Hematopoietic multipotent progenitor cell treated with erythropoietin and hydrocortisone succinate and interleukin-3 and kit ligand, for 15 days (in vitro differentiated cells): ENCODE data around the gene CPHXL2.

Source experiments
- DNase-seq: peaks from one replicate; pipeline ENCODE4 v3.0.0-alpha.2; 2015; ENCODE audit warnings: low spot score

CPHXL2 gene

GRCh38 chr16:75676909-75677308, at the start of gene CPHXL2:
TSS of gene CPHXL2 (minus strand) at chr16:75677009. CDS start at chr16:75676999, 10 bp downstream.
- no peak for DNase-seq

GRCh38 chr16:75726390-75726789, 49.6 kb upstream of the CPHXL2 start, which contains the start of gene CPHXL:
TSS of gene CPHXL (minus strand) at chr16:75726490. CDS start at chr16:75726442, 48 bp downstream.
- no peak for DNase-seq

GRCh38 chr16:75718452-75718851, 41.6 kb upstream of the CPHXL2 start:
- DNase-seq, result no peak

- no peak for DNase-seq
Measured at GRCh38 chr16:75714661-75715060, 37.9 kb upstream of the CPHXL2 start.

GRCh38 chr16:75710344-75710743, 33.5 kb upstream of the CPHXL2 start:
- no peak for DNase-seq

DNA sequence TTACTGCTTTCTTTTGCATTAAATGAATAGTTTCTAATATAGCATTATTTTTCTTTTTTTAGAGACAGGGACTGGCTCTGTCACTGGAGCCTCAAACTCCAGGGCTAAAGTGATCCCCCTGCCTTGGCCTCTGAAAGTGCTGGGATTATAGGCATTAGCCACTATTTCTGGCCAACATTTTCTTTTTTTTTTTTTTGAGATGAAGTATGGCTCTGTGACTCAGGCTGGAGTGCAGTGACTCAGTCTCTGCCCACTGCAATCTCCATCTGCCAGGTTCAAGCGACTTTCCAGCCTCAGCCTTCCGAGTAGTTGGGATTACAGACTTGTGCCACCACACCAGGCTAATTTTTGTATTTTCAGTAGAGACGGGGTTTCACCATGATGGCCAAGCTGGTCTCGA, 26.5 kb upstream of the CPHXL2 start:
- DNase-seq, result peak; percentile 51

GRCh38 chr16:75702242-75702641, 25.4 kb upstream of the CPHXL2 start:
- peak; percentile 87 for DNase-seq

DNA sequence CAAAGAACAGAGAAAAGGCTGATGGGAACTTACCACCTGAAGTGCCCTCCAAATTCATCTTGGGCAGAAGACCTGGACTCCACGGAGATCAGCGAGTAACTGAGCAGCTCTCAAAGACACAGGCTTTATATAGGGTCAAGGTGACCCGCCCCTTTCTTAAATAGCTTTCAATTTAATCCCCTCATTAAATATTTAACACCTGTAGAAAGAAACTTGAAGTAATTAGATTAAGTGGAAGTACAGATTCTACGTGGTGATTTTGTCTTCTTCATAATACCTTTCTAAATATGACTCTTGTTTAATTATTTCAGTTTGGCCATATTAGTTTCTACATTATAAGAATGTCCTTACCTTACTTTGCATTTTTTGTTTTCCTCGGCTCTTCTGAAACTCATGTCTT, 24.6 kb upstream of the CPHXL2 start, which contains the start of gene DUXB:
Gene DUXB, minus strand, starts transcription at position 101 of the 400 bp plus-strand sequence. Its CDS starts 43 bp downstream, at position 58.
- no peak for DNase-seq

- DNase-seq, result no peak
Measured at GRCh38 chr16:75697571-75697970, 20.8 kb upstream of the CPHXL2 start.

GRCh38 chr16:75695708-75696107, 18.9 kb upstream of the CPHXL2 start:
- peak; percentile 49 for DNase-seq

DNA sequence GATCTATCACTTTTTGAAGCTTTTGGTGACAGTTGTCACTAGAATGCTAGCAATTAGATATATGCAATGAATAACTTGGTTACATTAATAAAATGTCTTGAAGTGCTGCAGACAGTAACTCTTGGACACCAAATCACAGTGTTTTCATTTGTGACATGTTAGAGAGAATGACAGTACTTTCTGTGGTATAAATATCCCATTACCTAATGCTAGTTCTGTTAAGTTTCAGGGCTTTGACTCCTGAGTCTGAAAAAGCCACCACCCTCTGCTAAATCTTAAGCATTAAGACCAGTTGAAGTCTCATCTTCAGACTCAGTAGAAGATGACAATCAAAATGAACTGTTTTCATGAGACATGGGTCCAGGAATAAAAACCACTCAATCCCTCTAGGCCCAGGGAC, 10.6 kb upstream of the CPHXL2 start:
- no peak for DNase-seq

DNA sequence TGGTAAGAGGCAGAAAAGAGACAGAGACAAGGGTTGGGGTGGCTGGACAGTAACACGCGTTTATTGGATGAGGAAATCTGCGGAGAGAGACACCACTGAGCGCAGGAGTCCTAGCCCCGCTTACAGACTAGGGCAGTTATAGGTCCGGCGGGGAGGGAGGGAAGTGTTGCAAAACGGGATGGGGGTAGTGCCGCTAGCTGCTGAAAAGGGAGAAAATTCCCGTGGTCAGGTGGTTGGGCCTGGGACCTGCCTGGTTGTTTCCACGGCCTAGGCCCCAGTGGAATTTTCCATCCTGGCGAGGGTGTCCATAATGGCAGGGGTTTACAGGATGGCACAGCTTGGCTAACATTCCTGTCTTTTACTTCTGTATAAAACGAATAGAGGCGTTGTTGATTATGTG, 5.5 kb upstream of the CPHXL2 start:
- DNase-seq, result no peak

DNA sequence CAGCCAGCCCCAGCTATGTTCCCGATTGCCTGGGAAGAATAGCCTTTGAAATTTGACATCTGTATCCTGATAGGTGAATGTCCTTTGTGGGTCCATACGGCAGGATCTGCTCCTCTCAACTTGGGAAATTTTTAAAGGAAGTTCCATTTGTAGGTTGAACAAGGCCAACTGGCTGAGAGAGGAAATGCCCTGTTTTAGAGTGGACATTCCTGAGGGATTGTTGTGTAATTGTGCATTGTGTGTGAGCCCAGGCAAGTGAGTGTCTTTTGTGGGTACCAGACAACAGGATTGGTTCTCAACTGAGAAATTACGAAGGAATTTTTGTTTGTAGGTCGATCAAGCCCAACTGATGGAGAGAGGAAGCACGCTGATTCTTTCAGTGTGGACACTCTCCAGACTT, 2.6 kb upstream of the CPHXL2 start:
- no peak for DNase-seq

GRCh38 chr16:75667503-75667902, 9.3 kb downstream of the CPHXL2 start:
- DNase-seq, result no peak

- DNase-seq, result no peak
Measured at GRCh38 chr16:75660726-75661302, 16.0 kb downstream of the CPHXL2 start.

DNA sequence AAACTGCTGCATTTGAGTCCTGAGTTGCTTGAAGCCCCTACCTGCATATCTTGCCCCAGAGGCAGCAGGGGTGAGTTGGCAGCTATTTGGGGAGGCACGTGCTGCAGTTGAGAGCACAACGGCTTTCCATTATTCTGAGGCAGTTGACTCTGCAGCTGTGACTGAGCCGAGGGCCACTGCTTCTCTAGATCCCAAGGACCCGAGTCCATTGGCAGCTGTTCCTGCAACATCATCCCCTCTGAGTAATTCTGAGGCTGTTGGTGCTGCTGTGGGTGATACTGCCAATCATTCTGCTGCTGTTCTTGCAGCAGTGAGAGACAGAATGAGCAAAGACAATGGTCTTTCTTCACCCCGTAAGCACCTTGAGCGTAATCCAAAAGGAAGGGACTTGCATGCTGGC, 16.5 kb downstream of the CPHXL2 start:
- DNase-seq, result no peak

DNA sequence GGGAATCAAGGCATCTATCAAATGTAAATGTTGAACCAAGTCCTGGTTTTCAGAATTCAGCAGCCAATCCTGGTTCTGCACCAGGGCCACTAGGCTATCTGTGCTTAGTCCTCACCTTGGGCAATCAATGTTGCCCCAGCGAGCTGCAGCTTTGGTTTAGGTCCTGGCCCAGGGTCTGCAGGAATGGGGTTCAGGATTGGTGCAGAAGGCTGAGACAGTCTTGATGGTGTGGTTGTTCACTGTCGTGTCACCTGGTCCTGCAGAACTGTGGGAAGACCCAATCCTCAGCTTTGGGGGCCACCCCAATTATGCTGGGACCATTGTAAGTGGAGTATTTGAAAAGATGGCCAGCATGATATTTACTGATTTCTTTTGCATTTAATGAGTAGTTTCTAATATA, 18.6 kb downstream of the CPHXL2 start:
- no peak for DNase-seq

DNA sequence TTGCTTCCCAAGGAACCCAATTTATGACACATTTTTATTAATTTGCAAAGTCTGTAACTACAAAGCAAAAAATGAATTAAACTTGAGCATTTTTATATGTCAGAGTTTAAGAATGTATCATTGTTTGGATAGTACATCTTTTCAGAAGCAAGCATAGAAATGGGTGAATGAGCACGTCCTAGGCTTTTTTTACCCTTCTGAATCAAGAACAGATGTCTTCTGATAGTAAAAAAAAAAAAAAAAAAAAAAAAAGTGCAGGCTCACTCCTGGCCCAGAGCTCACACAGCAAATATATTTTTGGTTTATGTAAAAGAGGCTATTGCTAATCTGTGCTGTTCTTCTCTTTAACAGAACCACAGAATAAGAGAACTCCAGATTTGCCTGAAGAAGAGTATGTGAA, 22.9 kb downstream of the CPHXL2 start:
- DNase-seq, result peak; percentile 60

DNA sequence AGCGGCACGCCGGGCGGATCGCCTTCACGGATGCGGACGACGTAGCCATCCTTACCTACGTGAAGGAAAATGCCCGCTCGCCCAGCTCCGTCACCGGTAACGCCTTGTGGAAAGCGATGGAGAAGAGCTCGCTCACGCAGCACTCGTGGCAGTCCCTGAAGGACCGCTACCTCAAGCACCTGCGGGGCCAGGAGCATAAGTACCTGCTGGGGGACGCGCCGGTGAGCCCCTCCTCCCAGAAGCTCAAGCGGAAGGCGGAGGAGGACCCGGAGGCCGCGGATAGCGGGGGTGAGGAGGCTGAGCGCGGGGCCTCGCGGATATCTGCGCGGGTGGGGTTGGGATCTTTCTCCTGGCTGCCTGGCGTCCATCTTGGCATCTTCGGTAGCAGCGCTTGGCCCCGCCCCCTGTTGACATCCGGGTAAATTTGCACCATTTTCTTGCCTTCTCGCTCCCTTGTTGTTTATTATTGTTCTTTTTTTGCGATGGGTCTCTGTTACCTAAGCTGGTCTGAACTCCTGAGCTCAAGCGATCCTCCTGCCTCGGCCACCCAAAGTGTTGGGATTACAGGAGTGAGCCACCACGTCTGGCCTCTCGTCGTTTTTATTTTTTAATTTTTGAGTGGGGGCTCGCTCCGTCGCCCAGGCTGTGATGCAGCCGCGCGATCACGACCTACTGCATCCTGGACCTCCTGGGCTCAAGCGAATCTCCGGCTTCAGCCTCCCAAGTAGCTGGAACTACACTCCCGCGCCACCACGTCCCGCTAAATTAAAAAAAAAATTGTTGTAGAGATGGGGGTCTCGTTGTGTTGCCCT, 28.3 kb downstream of the CPHXL2 start:
- peak; percentile 89 for DNase-seq

GRCh38 chr16:75647492-75648264, 29.1 kb downstream of the CPHXL2 start, which contains the start of the genes KARS1 and TERF2IP:
TSS of gene KARS1 (minus strand) at chr16:75647665. CDS start at chr16:75647639, 26 bp downstream.
TSS of gene TERF2IP (plus strand) at chr16:75647773. CDS start at chr16:75647883, 110 bp downstream.
- DNase-seq, result peak; percentile 95

DNA sequence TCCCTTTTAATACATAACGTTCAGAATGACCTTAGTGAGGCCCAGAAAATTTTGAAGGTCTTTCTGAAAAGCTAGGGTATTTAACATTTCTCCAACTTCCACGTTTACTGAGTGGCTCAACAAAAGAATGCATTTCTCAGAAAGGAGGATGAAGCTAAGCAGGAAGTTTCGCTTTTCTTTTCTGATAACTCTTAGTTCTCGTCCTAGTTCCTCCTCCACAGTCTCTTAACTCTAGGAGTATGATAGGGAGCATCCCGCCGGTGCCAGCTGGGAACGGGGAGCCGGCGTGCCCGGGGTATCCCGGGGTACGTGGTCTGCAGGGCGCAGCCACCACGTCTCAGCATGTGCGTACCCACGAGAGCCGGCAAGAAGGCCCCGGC, 29.7 kb downstream of the CPHXL2 start:
- DNase-seq, result peak; percentile 25

- no peak for DNase-seq
Measured at GRCh38 chr16:75644240-75645012, 32.4 kb downstream of the CPHXL2 start.
